ENCODE results near the gene MBNL1. TPM values are rescaled to one million over a fixed set of nuclear protein-coding genes. Genes with fewer than 3 reads are reported as not detected.

MBNL1 gene
- total RNA-seq, 1 experiment from 2014 or later = 117 TPM

DNA sequence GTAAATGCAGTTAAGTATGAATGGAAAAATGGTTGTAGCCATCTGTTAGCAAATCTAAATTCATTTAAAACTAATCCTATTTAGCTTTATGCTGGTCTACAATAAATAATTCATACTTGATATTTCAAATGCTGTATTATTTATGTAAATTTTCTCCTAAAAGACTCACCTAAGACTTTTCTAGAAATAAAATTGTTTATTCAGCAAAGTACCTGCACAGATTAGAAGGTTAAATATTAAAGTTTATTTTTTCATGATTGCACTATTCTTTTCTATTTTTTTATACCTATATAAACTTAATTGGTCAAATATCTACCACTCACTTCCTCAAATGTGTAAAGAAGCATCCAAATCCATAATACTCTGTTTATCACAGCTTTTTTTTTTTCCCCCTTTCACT, 45.2 kb downstream of the MBNL1 start:
- Histone ChIP-seq H3K27ac (ENCODE audit: low read depth, low read length, poor library complexity, severe bottlenecking) (no peak overlapping the region), H3K36me3 (ENCODE audit: insufficient read depth, low read length, poor library complexity, severe bottlenecking) (no peaks in the 10 kb centered on the region), H3K4me1 (ENCODE audit: insufficient read depth, low read length, poor library complexity, severe bottlenecking) (peaks cover 20% of the 10 kb centered on the region), H3K4me3 (ENCODE audit: low read depth, low read length, poor library complexity, severe bottlenecking) (no peak overlapping the region), H3K27me3 (replicated peaks; ENCODE audit: insufficient read depth, low read depth, low read length, poor library complexity) (no peaks in the 10 kb centered on the region), H3K9me3 (ENCODE audit: low read depth, low read length, poor library complexity, severe bottlenecking) (no peaks in the 10 kb centered on the region)
- TF ChIP-seq EZH2 (IDR thresholded peaks at IDR 0.05; ENCODE audit: borderline replicate concordance, low read depth, low read length, poor library complexity, severe bottlenecking) = no peak
- TF ChIP-seq, protein P1, sequence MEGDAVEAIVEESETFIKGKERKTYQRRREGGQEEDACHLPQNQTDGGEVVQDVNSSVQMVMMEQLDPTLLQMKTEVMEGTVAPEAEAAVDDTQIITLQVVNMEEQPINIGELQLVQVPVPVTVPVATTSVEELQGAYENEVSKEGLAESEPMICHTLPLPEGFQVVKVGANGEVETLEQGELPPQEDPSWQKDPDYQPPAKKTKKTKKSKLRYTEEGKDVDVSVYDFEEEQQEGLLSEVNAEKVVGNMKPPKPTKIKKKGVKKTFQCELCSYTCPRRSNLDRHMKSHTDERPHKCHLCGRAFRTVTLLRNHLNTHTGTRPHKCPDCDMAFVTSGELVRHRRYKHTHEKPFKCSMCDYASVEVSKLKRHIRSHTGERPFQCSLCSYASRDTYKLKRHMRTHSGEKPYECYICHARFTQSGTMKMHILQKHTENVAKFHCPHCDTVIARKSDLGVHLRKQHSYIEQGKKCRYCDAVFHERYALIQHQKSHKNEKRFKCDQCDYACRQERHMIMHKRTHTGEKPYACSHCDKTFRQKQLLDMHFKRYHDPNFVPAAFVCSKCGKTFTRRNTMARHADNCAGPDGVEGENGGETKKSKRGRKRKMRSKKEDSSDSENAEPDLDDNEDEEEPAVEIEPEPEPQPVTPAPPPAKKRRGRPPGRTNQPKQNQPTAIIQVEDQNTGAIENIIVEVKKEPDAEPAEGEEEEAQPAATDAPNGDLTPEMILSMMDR (conservative IDR thresholded peaks at IDR 0.05; ENCODE audit: low read depth, low read length) = no peak
- no TSS peak for BruUV-seq (replicated peaks)
- ChIA-PET POLR2A (ENCODE audit: low non-redundant PET) (no interaction called here), CTCF (interaction anchor here (0.7 kb wide), 1 partner anchor 1601 kb away, joined by 6 read pairs; no protein-coding TSS in a partner anchor)
- intact Hi-C loops (cut with micrococcal nuclease; ENCODE audit: unreplicated experiment) = no loop called here
- no peak for DNase-seq (ENCODE audit: low spot score)

DNA sequence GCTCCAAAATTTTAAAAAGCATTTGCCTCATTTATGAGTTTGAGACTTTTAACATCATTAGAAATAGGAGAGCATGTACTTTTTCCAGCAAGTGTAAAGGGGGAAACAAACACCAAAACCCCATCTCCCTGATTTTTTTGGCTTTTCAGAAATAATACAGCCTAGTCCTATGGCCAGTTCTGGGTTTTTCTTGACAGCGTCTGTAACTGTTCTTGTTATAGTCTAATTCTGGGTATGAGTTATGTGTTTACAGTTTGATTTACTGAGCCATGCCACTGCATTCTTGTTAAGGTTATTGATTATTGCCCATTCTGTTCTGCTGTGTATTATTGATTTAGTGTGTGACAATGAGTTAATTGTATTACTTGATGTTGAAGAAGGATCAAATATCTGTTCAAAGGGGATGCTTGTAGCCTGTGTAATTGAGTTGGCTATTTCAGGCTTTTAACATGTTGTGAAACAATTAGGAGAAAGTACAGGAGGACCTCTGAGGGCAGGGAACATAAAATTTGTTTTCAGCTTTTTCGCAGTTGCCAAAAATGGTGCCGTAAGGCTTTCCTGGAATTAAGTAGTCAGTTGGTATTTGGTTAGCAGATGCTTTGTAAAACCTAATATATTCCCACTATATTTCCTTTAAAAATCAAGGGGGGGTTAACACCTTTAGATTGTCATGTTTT, 46.1 kb downstream of the MBNL1 start:
- intact Hi-C loops (cut with micrococcal nuclease; ENCODE audit: unreplicated experiment) = no loop called here
- H3K27ac ChIP-seq (ENCODE audit: low read depth, low read length, poor library complexity, severe bottlenecking) = no peak overlapping the region
- peaks cover 28% of the 10 kb centered on the region for H3K4me1 ChIP-seq (ENCODE audit: insufficient read depth, low read length, poor library complexity, severe bottlenecking)
- no peaks in the 10 kb centered on the region for H3K36me3 ChIP-seq (ENCODE audit: insufficient read depth, low read length, poor library complexity, severe bottlenecking)
- no peak for DNase-seq (ENCODE audit: low spot score)
- POLR2A ChIA-PET (ENCODE audit: low non-redundant PET) = no interaction called here
- H3K27me3 ChIP-seq (replicated peaks; ENCODE audit: insufficient read depth, low read depth, low read length, poor library complexity) = no peaks in the 10 kb centered on the region
- CTCF ChIA-PET = no interaction called here
- H3K4me3 ChIP-seq (ENCODE audit: low read depth, low read length, poor library complexity, severe bottlenecking) = no peak overlapping the region
- H3K9me3 ChIP-seq (ENCODE audit: low read depth, low read length, poor library complexity, severe bottlenecking) = no peaks in the 10 kb centered on the region
- no TSS peak for BruUV-seq (replicated peaks)
- TF ChIP-seq, protein P1 (conservative IDR thresholded peaks at IDR 0.05; ENCODE audit: low read depth, low read length) = no peak
- no peak for TF ChIP-seq EZH2 (IDR thresholded peaks at IDR 0.05; ENCODE audit: borderline replicate concordance, low read depth, low read length, poor library complexity, severe bottlenecking)

DNA sequence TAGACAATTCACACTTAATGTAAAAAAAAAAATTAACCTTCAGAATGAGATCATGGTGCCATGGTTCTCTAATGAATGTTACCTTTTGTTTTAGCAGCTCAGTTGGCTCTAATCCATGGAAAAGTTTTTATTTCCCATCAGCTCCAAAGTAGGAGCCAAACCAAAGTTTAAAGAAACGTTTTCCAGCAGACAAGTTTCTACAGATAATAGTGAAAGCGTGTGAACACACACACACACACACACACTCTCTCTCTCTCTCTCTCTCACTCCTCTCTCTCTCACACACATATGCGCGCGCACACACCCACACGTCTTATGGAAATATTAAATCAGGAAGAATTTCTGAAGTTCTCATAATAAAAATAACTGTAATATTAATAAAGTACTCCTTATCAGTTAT, 46.9 kb downstream of the MBNL1 start:
- no peak overlapping the region for H3K27ac ChIP-seq (ENCODE audit: low read depth, low read length, poor library complexity, severe bottlenecking)
- intact Hi-C loops (cut with micrococcal nuclease; ENCODE audit: unreplicated experiment) = no loop called here
- no peaks in the 10 kb centered on the region for H3K9me3 ChIP-seq (ENCODE audit: low read depth, low read length, poor library complexity, severe bottlenecking)
- CTCF ChIA-PET = no interaction called here
- DNase-seq (ENCODE audit: low spot score) = no peak
- peaks cover 36% of the 10 kb centered on the region for H3K4me1 ChIP-seq (ENCODE audit: insufficient read depth, low read length, poor library complexity, severe bottlenecking)
- BruUV-seq (replicated peaks) = no TSS peak
- TF ChIP-seq, protein P1 (conservative IDR thresholded peaks at IDR 0.05; ENCODE audit: low read depth, low read length) = no peak
- TF ChIP-seq EZH2 (IDR thresholded peaks at IDR 0.05; ENCODE audit: borderline replicate concordance, low read depth, low read length, poor library complexity, severe bottlenecking) = no peak
- no peaks in the 10 kb centered on the region for H3K36me3 ChIP-seq (ENCODE audit: insufficient read depth, low read length, poor library complexity, severe bottlenecking)
- no peak overlapping the region for H3K4me3 ChIP-seq (ENCODE audit: low read depth, low read length, poor library complexity, severe bottlenecking)
- H3K27me3 ChIP-seq (replicated peaks; ENCODE audit: insufficient read depth, low read depth, low read length, poor library complexity) = no peaks in the 10 kb centered on the region
- POLR2A ChIA-PET (ENCODE audit: low non-redundant PET) = no interaction called here
